Measurements from ENCODE around the gene TRMT2A.

Gene TRMT2A

GRCh38 chr22:20159076-20159475, 42.0 kb upstream of the TRMT2A start:
- WGBS (ENCODE audit: insufficient coverage) = 0% methylated on average over 6 of the region's 9 CpGs

GRCh38 chr22:20158391-20159036, 41.5 kb upstream of the TRMT2A start:
- no peaks in the 10 kb centered on the region for H3K36me3 ChIP-seq (ENCODE audit: control insufficient read depth in 4 of 4, insufficient read depth in 4 of 4, low read length in 3 of 4)
- POLR2A ChIA-PET = interaction anchor here (1.2 kb wide), 1 partner anchor 80 kb away, joined by 6 read pairs; no protein-coding TSS in a partner anchor
- H3K4me1 ChIP-seq (ENCODE audit: control extremely low read depth in 1 of 4, control insufficient read depth in 4 of 4, insufficient read depth in 4 of 4, low read length in 3 of 4) = peaks cover 0 to 76% (median 57%) of the 10 kb centered on the region in 4 experiments
- H3K4me3 ChIP-seq (ENCODE audit: control insufficient read depth in 1 of 7, extremely low read depth in 1 of 7, insufficient read depth in 4 of 7, low read depth in 2 of 7, low read length in 6 of 7) = peak overlapping the region in 2 of 7 experiments; percentile 4 to 43
- DNase-seq = peak in 2 of 3 donors; percentile 47 to 58
- CTCF ChIA-PET = interaction anchor here (0.9 to 2.4 kb wide), 5 partner anchors 9 to 127 kb away, joined by 3 to 18 read pairs (median 5); no protein-coding TSS in a partner anchor
- 29% methylated on average over 10 of the region's 15 CpGs for WGBS (ENCODE audit: insufficient coverage)
- no peaks in the 10 kb centered on the region for H3K9me3 ChIP-seq (ENCODE audit: control extremely low read depth in 1 of 5, control insufficient read depth in 4 of 5, insufficient read depth in 2 of 5, low read depth in 1 of 5, low read length in 4 of 5)
- peak overlapping the region; percentile 68 to 82 for H3K27ac ChIP-seq (ENCODE audit: insufficient read depth in 1 of 2, low read depth in 1 of 2, low read length in 2 of 2, poor library complexity in 1 of 2, severe bottlenecking in 2 of 2)
- no peaks in the 10 kb centered on the region for H3K27me3 ChIP-seq (replicated peaks in 2 of 5; ENCODE audit: control insufficient read depth in 4 of 5, insufficient read depth in 5 of 5, low read length in 4 of 5)

More at GRCh38 chr22:20159076-20159475, 42.0 kb upstream of the TRMT2A start:
- H3K9me3 ChIP-seq (ENCODE audit: control extremely low read depth in 1 of 5, control insufficient read depth in 4 of 5, insufficient read depth in 2 of 5, low read depth in 1 of 5, low read length in 4 of 5) = no peaks in the 10 kb centered on the region
- H3K27me3 ChIP-seq (replicated peaks in 2 of 5; ENCODE audit: control insufficient read depth in 4 of 5, insufficient read depth in 5 of 5, low read length in 4 of 5) = no peaks in the 10 kb centered on the region
- H3K27ac ChIP-seq (ENCODE audit: insufficient read depth in 1 of 2, low read depth in 1 of 2, low read length in 2 of 2, poor library complexity in 1 of 2, severe bottlenecking in 2 of 2) = peak overlapping the region; percentile 68 to 82
- H3K4me3 ChIP-seq (ENCODE audit: control insufficient read depth in 1 of 7, extremely low read depth in 1 of 7, insufficient read depth in 4 of 7, low read depth in 2 of 7, low read length in 6 of 7) = peak overlapping the region in 4 of 7 experiments; percentile 4 to 50 (median 14)
- H3K4me1 ChIP-seq (ENCODE audit: control extremely low read depth in 1 of 4, control insufficient read depth in 4 of 4, insufficient read depth in 4 of 4, low read length in 3 of 4) = peaks cover 0 to 76% (median 57%) of the 10 kb centered on the region in 4 experiments
- ChIA-PET CTCF (interaction anchor here (0.9 to 2.4 kb wide), 4 partner anchors 9 to 126 kb away, joined by 3 to 15 read pairs (median 4); no protein-coding TSS in a partner anchor), POLR2A (interaction anchor here (1.2 kb wide), 1 partner anchor 79 kb away, joined by 6 read pairs; no protein-coding TSS in a partner anchor)
- H3K36me3 ChIP-seq (ENCODE audit: control insufficient read depth in 4 of 4, insufficient read depth in 4 of 4, low read length in 3 of 4) = no peaks in the 10 kb centered on the region
- DNase-seq = peak; percentile 62 to 98 (median 98)

GRCh38 chr22:20157430-20158183, 40.6 kb upstream of the TRMT2A start:
- 78% methylated on average over 8 of the region's 15 CpGs for WGBS (ENCODE audit: insufficient coverage)
- H3K4me1 ChIP-seq (ENCODE audit: control extremely low read depth in 1 of 4, control insufficient read depth in 4 of 4, insufficient read depth in 4 of 4, low read length in 3 of 4) = peaks cover 0 to 76% (median 57%) of the 10 kb centered on the region in 4 experiments
- no peaks in the 10 kb centered on the region for H3K27me3 ChIP-seq (replicated peaks in 2 of 5; ENCODE audit: control insufficient read depth in 4 of 5, insufficient read depth in 5 of 5, low read length in 4 of 5)
- no peak for DNase-seq
- ChIA-PET CTCF (interaction anchor here (0.7 to 2.0 kb wide), 21 partner anchors 9 to 307 kb away, joined by 3 to 18 read pairs (median 4); no protein-coding TSS in a partner anchor), POLR2A (interaction anchor here (1.4 kb wide), 1 partner anchor 82 kb away, joined by 5 read pairs; no protein-coding TSS in a partner anchor)
- no peaks in the 10 kb centered on the region for H3K9me3 ChIP-seq (ENCODE audit: control extremely low read depth in 1 of 5, control insufficient read depth in 4 of 5, insufficient read depth in 2 of 5, low read depth in 1 of 5, low read length in 4 of 5)
- no peaks in the 10 kb centered on the region for H3K36me3 ChIP-seq (ENCODE audit: control insufficient read depth in 4 of 4, insufficient read depth in 4 of 4, low read length in 3 of 4)
- peak overlapping the region in 1 of 7 experiments; percentile 13 for H3K4me3 ChIP-seq (ENCODE audit: control insufficient read depth in 1 of 7, extremely low read depth in 1 of 7, insufficient read depth in 4 of 7, low read depth in 2 of 7, low read length in 6 of 7)
- peak overlapping the region in 1 of 2 experiments; percentile 82 for H3K27ac ChIP-seq (ENCODE audit: insufficient read depth in 1 of 2, low read depth in 1 of 2, low read length in 2 of 2, poor library complexity in 1 of 2, severe bottlenecking in 2 of 2)

GRCh38 chr22:20156611-20157429, 39.8 kb upstream of the TRMT2A start:
- Histone ChIP-seq H3K4me3 (ENCODE audit: control insufficient read depth in 1 of 7, extremely low read depth in 1 of 7, insufficient read depth in 4 of 7, low read depth in 2 of 7, low read length in 6 of 7) (no peak overlapping the region), H3K36me3 (ENCODE audit: control insufficient read depth in 4 of 4, insufficient read depth in 4 of 4, low read length in 3 of 4) (no peaks in the 10 kb centered on the region), H3K27ac (ENCODE audit: insufficient read depth in 1 of 2, low read depth in 1 of 2, low read length in 2 of 2, poor library complexity in 1 of 2, severe bottlenecking in 2 of 2) (peak overlapping the region in 1 of 2 experiments; percentile 5), H3K9me3 (ENCODE audit: control extremely low read depth in 1 of 5, control insufficient read depth in 4 of 5, insufficient read depth in 2 of 5, low read depth in 1 of 5, low read length in 4 of 5) (no peaks in the 10 kb centered on the region), H3K4me1 (ENCODE audit: control extremely low read depth in 1 of 4, control insufficient read depth in 4 of 4, insufficient read depth in 4 of 4, low read length in 3 of 4) (peaks cover 0 to 75% (median 57%) of the 10 kb centered on the region in 4 experiments), H3K27me3 (replicated peaks in 2 of 5; ENCODE audit: control insufficient read depth in 4 of 5, insufficient read depth in 5 of 5, low read length in 4 of 5) (no peaks in the 10 kb centered on the region)
- DNase-seq = peak; percentile 79 to 91 (median 85)
- ChIA-PET POLR2A (interaction anchor here (1.4 kb wide), 1 partner anchor 83 kb away, joined by 5 read pairs; no protein-coding TSS in a partner anchor), CTCF (interaction anchor here (0.7 to 2.0 kb wide), 24 partner anchors 10 to 307 kb away, joined by 3 to 18 read pairs (median 4); no protein-coding TSS in a partner anchor)
- WGBS (ENCODE audit: insufficient coverage) = 55% methylated on average over 13 of the region's 17 CpGs

GRCh38 chr22:20156042-20156389, 39.0 kb upstream of the TRMT2A start:
- H3K4me1 ChIP-seq (ENCODE audit: control extremely low read depth in 1 of 4, control insufficient read depth in 4 of 4, insufficient read depth in 4 of 4, low read length in 3 of 4) = peaks cover 0 to 67% (median 50%) of the 10 kb centered on the region in 4 experiments
- ChIA-PET CTCF (interaction anchor here (1.1 to 2.0 kb wide), 3 partner anchors 80 to 139 kb away, joined by 7 to 11 read pairs (median 7); no protein-coding TSS in a partner anchor), POLR2A (no interaction called here)
- no peaks in the 10 kb centered on the region for H3K36me3 ChIP-seq (ENCODE audit: control insufficient read depth in 4 of 4, insufficient read depth in 4 of 4, low read length in 3 of 4)
- no peaks in the 10 kb centered on the region for H3K9me3 ChIP-seq (ENCODE audit: control extremely low read depth in 1 of 5, control insufficient read depth in 4 of 5, insufficient read depth in 2 of 5, low read depth in 1 of 5, low read length in 4 of 5)
- no peak overlapping the region for H3K27ac ChIP-seq (ENCODE audit: insufficient read depth in 1 of 2, low read depth in 1 of 2, low read length in 2 of 2, poor library complexity in 1 of 2, severe bottlenecking in 2 of 2)
- H3K4me3 ChIP-seq (ENCODE audit: control insufficient read depth in 1 of 7, extremely low read depth in 1 of 7, insufficient read depth in 4 of 7, low read depth in 2 of 7, low read length in 6 of 7) = no peak overlapping the region
- H3K27me3 ChIP-seq (replicated peaks in 2 of 5; ENCODE audit: control insufficient read depth in 4 of 5, insufficient read depth in 5 of 5, low read length in 4 of 5) = no peaks in the 10 kb centered on the region
- DNase-seq = no peak
- WGBS (ENCODE audit: insufficient coverage) = 79% methylated on average over 7 of the region's 7 CpGs

GRCh38 chr22:20155330-20156041, 38.5 kb upstream of the TRMT2A start:
- no peaks in the 10 kb centered on the region for H3K36me3 ChIP-seq (ENCODE audit: control insufficient read depth in 4 of 4, insufficient read depth in 4 of 4, low read length in 3 of 4)
- peaks cover 0 to 62% (median 48%) of the 10 kb centered on the region in 4 experiments for H3K4me1 ChIP-seq (ENCODE audit: control extremely low read depth in 1 of 4, control insufficient read depth in 4 of 4, insufficient read depth in 4 of 4, low read length in 3 of 4)
- no peaks in the 10 kb centered on the region for H3K27me3 ChIP-seq (replicated peaks in 2 of 5; ENCODE audit: control insufficient read depth in 4 of 5, insufficient read depth in 5 of 5, low read length in 4 of 5)
- no peaks in the 10 kb centered on the region for H3K9me3 ChIP-seq (ENCODE audit: control extremely low read depth in 1 of 5, control insufficient read depth in 4 of 5, insufficient read depth in 2 of 5, low read depth in 1 of 5, low read length in 4 of 5)
- POLR2A ChIA-PET = no interaction called here
- WGBS (ENCODE audit: insufficient coverage) = 37% methylated on average over 14 of the region's 30 CpGs
- peak; percentile 48 to 87 (median 83) for DNase-seq
- CTCF ChIA-PET = interaction anchor here (2.0 kb wide), 2 partner anchors 115 to 140 kb away, joined by 7 to 11 read pairs; no protein-coding TSS in a partner anchor
- H3K4me3 ChIP-seq (ENCODE audit: control insufficient read depth in 1 of 7, extremely low read depth in 1 of 7, insufficient read depth in 4 of 7, low read depth in 2 of 7, low read length in 6 of 7) = peak overlapping the region in 1 of 7 experiments; percentile 42
- H3K27ac ChIP-seq (ENCODE audit: insufficient read depth in 1 of 2, low read depth in 1 of 2, low read length in 2 of 2, poor library complexity in 1 of 2, severe bottlenecking in 2 of 2) = no peak overlapping the region

Measured in common myeloid progenitor, CD34-positive (primary cell).